ENCODE measurements around the gene AP4M1. TPM values are rescaled to one million over a fixed set of nuclear protein-coding genes. Genes with fewer than 3 reads are reported as not detected.
A peak's percentile ranks its signal among the peaks of the same experiment; 100 is the strongest.

AP4M1 gene
- total and polyA plus RNA-seq, 10 of the 15 experiments (the other 5 are each of a cell fraction or from before 2014, with no cell fraction given) = 0.77 to 16.1 (median 13.0) TPM

DNA sequence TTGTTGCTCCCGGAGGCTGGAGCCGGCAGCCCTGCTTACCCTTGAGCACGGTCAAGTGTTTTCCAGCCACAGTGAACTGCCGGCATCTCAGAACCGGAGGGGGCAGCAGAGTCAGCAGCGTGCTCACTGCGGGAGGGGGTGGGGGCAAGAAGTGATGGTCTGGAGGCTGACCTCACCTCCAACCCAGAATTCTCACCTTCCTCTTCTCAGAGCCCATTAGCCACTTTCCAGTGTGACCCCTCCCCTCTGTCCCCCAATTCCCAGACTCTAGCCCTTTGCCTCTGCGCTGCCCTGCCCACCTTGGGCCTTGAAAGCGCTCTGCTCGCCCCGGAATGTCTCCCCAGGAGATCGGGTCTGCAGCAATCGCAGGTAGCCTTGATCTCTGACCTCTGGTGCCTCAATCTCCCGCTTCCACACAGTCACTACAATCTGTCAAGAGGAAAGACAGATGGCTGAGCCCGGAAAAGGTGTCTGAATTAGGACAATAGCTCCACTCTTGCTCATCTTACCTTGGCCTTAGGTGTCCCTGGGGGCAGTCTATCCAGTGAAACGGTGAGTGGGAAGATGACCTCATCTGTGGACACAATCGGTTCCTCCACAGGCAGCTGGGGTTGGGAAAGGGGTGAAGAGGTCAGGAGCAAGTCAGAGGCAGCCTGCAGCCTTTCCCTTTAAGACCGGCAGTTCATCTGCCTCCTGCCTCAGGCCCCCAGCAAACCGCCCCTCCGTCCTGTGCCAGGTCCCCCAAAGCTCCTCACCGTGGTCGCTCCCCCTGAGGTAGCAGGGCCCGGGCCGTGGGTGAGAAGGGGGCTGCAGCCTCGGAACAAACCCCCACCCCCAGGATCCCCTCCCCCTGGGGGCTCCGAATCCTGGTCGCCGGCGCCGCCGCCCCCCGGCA lies 56.1 kb downstream of the AP4M1 start (continued):
- TF ChIP-seq JUNB (IDR thresholded peaks at IDR 0.05) (no peak), MYB (IDR thresholded peaks at IDR 0.05; ENCODE audit: borderline replicate concordance, low read depth, low read length) (no peak), POLR2AphosphoS2 (IDR thresholded peaks at IDR 0.05; ENCODE audit: low read depth, low read length) (0 out of 2 replicates have a peak, but pooled peaks have one; percentile 27)
- TF ChIP-seq, protein P1, sequence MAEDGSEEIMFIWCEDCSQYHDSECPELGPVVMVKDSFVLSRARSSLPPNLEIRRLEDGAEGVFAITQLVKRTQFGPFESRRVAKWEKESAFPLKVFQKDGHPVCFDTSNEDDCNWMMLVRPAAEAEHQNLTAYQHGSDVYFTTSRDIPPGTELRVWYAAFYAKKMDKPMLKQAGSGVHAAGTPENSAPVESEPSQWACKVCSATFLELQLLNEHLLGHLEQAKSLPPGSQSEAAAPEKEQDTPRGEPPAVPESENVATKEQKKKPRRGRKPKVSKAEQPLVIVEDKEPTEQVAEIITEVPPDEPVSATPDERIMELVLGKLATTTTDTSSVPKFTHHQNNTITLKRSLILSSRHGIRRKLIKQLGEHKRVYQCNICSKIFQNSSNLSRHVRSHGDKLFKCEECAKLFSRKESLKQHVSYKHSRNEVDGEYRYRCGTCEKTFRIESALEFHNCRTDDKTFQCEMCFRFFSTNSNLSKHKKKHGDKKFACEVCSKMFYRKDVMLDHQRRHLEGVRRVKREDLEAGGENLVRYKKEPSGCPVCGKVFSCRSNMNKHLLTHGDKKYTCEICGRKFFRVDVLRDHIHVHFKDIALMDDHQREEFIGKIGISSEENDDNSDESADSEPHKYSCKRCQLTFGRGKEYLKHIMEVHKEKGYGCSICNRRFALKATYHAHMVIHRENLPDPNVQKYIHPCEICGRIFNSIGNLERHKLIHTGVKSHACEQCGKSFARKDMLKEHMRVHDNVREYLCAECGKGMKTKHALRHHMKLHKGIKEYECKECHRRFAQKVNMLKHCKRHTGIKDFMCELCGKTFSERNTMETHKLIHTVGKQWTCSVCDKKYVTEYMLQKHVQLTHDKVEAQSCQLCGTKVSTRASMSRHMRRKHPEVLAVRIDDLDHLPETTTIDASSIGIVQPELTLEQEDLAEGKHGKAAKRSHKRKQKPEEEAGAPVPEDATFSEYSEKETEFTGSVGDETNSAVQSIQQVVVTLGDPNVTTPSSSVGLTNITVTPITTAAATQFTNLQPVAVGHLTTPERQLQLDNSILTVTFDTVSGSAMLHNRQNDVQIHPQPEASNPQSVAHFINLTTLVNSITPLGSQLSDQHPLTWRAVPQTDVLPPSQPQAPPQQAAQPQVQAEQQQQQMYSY (CRISPR knock-in tag; IDR thresholded peaks at IDR 0.05) = no peak

MicroRNAs encoded within 50 kb of the gene (microRNA counts, 767-probe panel; counts per million panel counts)
- microRNA hsa-miR-106b-5p (4,554 counts per million, percentile 96 among the panel's probes with 10 or more counts), microRNA hsa-miR-25-3p (4,729 counts per million, percentile 97 among the panel's probes with 10 or more counts), microRNA hsa-miR-93-5p (4,849 counts per million, percentile 97 among the panel's probes with 10 or more counts)

Small RNA genes within 50 kb of the gene (microRNA-seq; reads per million reads assigned to microRNA genes)
- gene MIR106B (6,714 reads per million, percentile 96 among the genes with 10 or more reads in this experiment), gene MIR25 (1,494 reads per million, percentile 91 among the genes with 10 or more reads in this experiment), gene MIR4658 (not detected), gene MIR93 (21,583 reads per million, percentile 99 among the genes with 10 or more reads in this experiment)

Small RNA genes within 50 kb of the gene (small RNA-seq; reads per million reads assigned to genes)
- gene MIR106B = 976 reads per million, percentile 100 among the genes with 10 or more reads in this experiment
- 5,092 reads per million, percentile 100 among the genes with 10 or more reads in this experiment for gene MIR25
- gene MIR93 = 2,032 reads per million, percentile 100 among the genes with 10 or more reads in this experiment

Other genes starting within 250 kb of the AP4M1 start
Only the 7 nearest of the 19 such genes appear.
- 26.2 and 34.9 TPM in 2 replicates for gene ZNF3, start 19.9 kb upstream of the AP4M1 start, total RNA-seq (2014; rRNA removed)
- gene ZNF3, start 19.9 kb upstream of the AP4M1 start, total RNA-seq (2014; rRNA removed; fragmentation: Illumina TruSeq; extraction: Trizol) = 34.9 and 36.0 TPM in 2 replicates
- 28.5 and 30.7 TPM in 2 replicates for gene ZNF3, start 19.9 kb upstream of the AP4M1 start, total RNA-seq (2021)
- gene ZNF3, start 19.9 kb upstream of the AP4M1 start, polyA plus RNA-seq (2011; rRNA removed) = 31.1 and 32.1 TPM in 2 replicates
- 37.4 and 48.6 TPM in 2 replicates for gene ZNF3, start 19.9 kb upstream of the AP4M1 start, polyA plus RNA-seq (2014; fragmentation: Illumina TruSeq; extraction: Trizol)
- 10 to 100 TPM; 17.2 to 19.0 TPM for gene ZNF3, start 19.9 kb upstream of the AP4M1 start, polyA plus RNA-seq (2014; fragmentation: Nextera tagmentation; extraction: Ambion mirVana)
- 22.6 and 27.3 TPM in 2 replicates for gene ZNF3, start 19.9 kb upstream of the AP4M1 start, polyA plus RNA-seq (2014; rRNA removed)
- gene ZNF3, start 19.9 kb upstream of the AP4M1 start, polyA plus RNA-seq (2016; fragmentation: Nextera tagmentation; extraction: Ambion mirVana) = 10 to 100 TPM; 29.0 to 29.7 TPM
- 40.2 and 43.4 TPM in 2 replicates for gene COPS6, start 12.7 kb upstream of the AP4M1 start, total RNA-seq (2014; rRNA removed)
- 28.5 and 28.6 TPM in 2 replicates for gene COPS6, start 12.7 kb upstream of the AP4M1 start, total RNA-seq (2014; rRNA removed; fragmentation: Illumina TruSeq; extraction: Trizol)
- gene COPS6, start 12.7 kb upstream of the AP4M1 start, total RNA-seq (2021) = 75.2 and 79.6 TPM in 2 replicates
- gene COPS6, start 12.7 kb upstream of the AP4M1 start, polyA plus RNA-seq (2011; rRNA removed) = 58.5 and 81.8 TPM in 2 replicates
- gene COPS6, start 12.7 kb upstream of the AP4M1 start, polyA plus RNA-seq (2014; fragmentation: Illumina TruSeq; extraction: Trizol) = 81.1 and 84.8 TPM in 2 replicates
- 100 to 1,000 TPM in 1 of 2 experiments, 10 to 100 TPM in 1; 64.1 to 108 TPM for gene COPS6, start 12.7 kb upstream of the AP4M1 start, polyA plus RNA-seq (2014; fragmentation: Nextera tagmentation; extraction: Ambion mirVana)
- gene COPS6, start 12.7 kb upstream of the AP4M1 start, polyA plus RNA-seq (2014; rRNA removed) = 97.3 and 99.4 TPM in 2 replicates
- 100 to 1,000 TPM; 152 to 182 TPM for gene COPS6, start 12.7 kb upstream of the AP4M1 start, polyA plus RNA-seq (2016; fragmentation: Nextera tagmentation; extraction: Ambion mirVana)
- gene MCM7, start 246 bp upstream of the AP4M1 start, total RNA-seq (2014; rRNA removed) = 305 and 354 TPM in 2 replicates
- 165 and 183 TPM in 2 replicates for gene MCM7, start 246 bp upstream of the AP4M1 start, total RNA-seq (2014; rRNA removed; fragmentation: Illumina TruSeq; extraction: Trizol)
- gene MCM7, start 246 bp upstream of the AP4M1 start, total RNA-seq (2021) = 292 and 310 TPM in 2 replicates
- 124 and 210 TPM in 2 replicates for gene MCM7, start 246 bp upstream of the AP4M1 start, polyA plus RNA-seq (2011; rRNA removed)
- gene MCM7, start 246 bp upstream of the AP4M1 start, polyA plus RNA-seq (2014; fragmentation: Illumina TruSeq; extraction: Trizol) = 136 and 196 TPM in 2 replicates
- 100 to 1,000 TPM; 227 to 234 TPM for gene MCM7, start 246 bp upstream of the AP4M1 start, polyA plus RNA-seq (2014; fragmentation: Nextera tagmentation; extraction: Ambion mirVana)
- 253 and 264 TPM in 2 replicates for gene MCM7, start 246 bp upstream of the AP4M1 start, polyA plus RNA-seq (2014; rRNA removed)
- 100 to 1,000 TPM; 349 to 383 TPM for gene MCM7, start 246 bp upstream of the AP4M1 start, polyA plus RNA-seq (2016; fragmentation: Nextera tagmentation; extraction: Ambion mirVana)
- 16.8 and 18.1 TPM in 2 replicates for gene TAF6, start 17.7 kb downstream of the AP4M1 start, total RNA-seq (2014; rRNA removed)
- gene TAF6, start 17.7 kb downstream of the AP4M1 start, total RNA-seq (2014; rRNA removed; fragmentation: Illumina TruSeq; extraction: Trizol) = 8.5 and 9.3 TPM in 2 replicates
- 42.1 and 47.1 TPM in 2 replicates for gene TAF6, start 17.7 kb downstream of the AP4M1 start, total RNA-seq (2021)
- 2.5 and 6.0 TPM in 2 replicates for gene TAF6, start 17.7 kb downstream of the AP4M1 start, polyA plus RNA-seq (2011; rRNA removed)
- gene TAF6, start 17.7 kb downstream of the AP4M1 start, polyA plus RNA-seq (2014; fragmentation: Illumina TruSeq; extraction: Trizol) = 17.5 and 24.9 TPM in 2 replicates
- under 1 TPM; 0.27 to 0.29 TPM for gene TAF6, start 17.7 kb downstream of the AP4M1 start, polyA plus RNA-seq (2014; fragmentation: Nextera tagmentation; extraction: Ambion mirVana)
- 15.8 and 24.5 TPM in 2 replicates for gene TAF6, start 17.7 kb downstream of the AP4M1 start, polyA plus RNA-seq (2014; rRNA removed)
- 10 to 100 TPM; 39.6 to 42.6 TPM for gene TAF6, start 17.7 kb downstream of the AP4M1 start, polyA plus RNA-seq (2016; fragmentation: Nextera tagmentation; extraction: Ambion mirVana)
- 5.5 and 7.4 TPM in 2 replicates for gene CNPY4, start 18.0 kb downstream of the AP4M1 start, total RNA-seq (2014; rRNA removed)
- gene CNPY4, start 18.0 kb downstream of the AP4M1 start, total RNA-seq (2014; rRNA removed; fragmentation: Illumina TruSeq; extraction: Trizol) = 8.3 and 10.5 TPM in 2 replicates
- 6.6 and 6.7 TPM in 2 replicates for gene CNPY4, start 18.0 kb downstream of the AP4M1 start, total RNA-seq (2021)
- 6.6 and 9.2 TPM in 2 replicates for gene CNPY4, start 18.0 kb downstream of the AP4M1 start, polyA plus RNA-seq (2011; rRNA removed)
- 9.1 and 10.5 TPM in 2 replicates for gene CNPY4, start 18.0 kb downstream of the AP4M1 start, polyA plus RNA-seq (2014; fragmentation: Illumina TruSeq; extraction: Trizol)
- 1 to 10 TPM; 2.5 to 3.7 TPM for gene CNPY4, start 18.0 kb downstream of the AP4M1 start, polyA plus RNA-seq (2014; fragmentation: Nextera tagmentation; extraction: Ambion mirVana)
- 8.3 and 9.0 TPM in 2 replicates for gene CNPY4, start 18.0 kb downstream of the AP4M1 start, polyA plus RNA-seq (2014; rRNA removed)
- gene CNPY4, start 18.0 kb downstream of the AP4M1 start, polyA plus RNA-seq (2016; fragmentation: Nextera tagmentation; extraction: Ambion mirVana) = 1 to 10 TPM; 6.0 to 7.0 TPM
- gene MBLAC1, start 25.3 kb downstream of the AP4M1 start, total RNA-seq (2014; rRNA removed) = 2.7 and 3.2 TPM in 2 replicates
- 0.64 and 0.94 TPM in 2 replicates for gene MBLAC1, start 25.3 kb downstream of the AP4M1 start, total RNA-seq (2014; rRNA removed; fragmentation: Illumina TruSeq; extraction: Trizol)
- gene MBLAC1, start 25.3 kb downstream of the AP4M1 start, total RNA-seq (2021) = 1.8 and 2.7 TPM in 2 replicates
- gene MBLAC1, start 25.3 kb downstream of the AP4M1 start, polyA plus RNA-seq (2011; rRNA removed) = 0.35 and 0.65 TPM in 2 replicates
- gene MBLAC1, start 25.3 kb downstream of the AP4M1 start, polyA plus RNA-seq (2014; fragmentation: Illumina TruSeq; extraction: Trizol) = 0.24 and 0.38 TPM in 2 replicates
- under 1 TPM in 1 of 2 experiments, not detected in 1; 0.24 TPM for gene MBLAC1, start 25.3 kb downstream of the AP4M1 start, polyA plus RNA-seq (2014; fragmentation: Nextera tagmentation; extraction: Ambion mirVana)
- gene MBLAC1, start 25.3 kb downstream of the AP4M1 start, polyA plus RNA-seq (2014; rRNA removed) = 2.3 and 3.1 TPM in 2 replicates
- 1 to 10 TPM; 2.4 TPM for gene MBLAC1, start 25.3 kb downstream of the AP4M1 start, polyA plus RNA-seq (2016; fragmentation: Nextera tagmentation; extraction: Ambion mirVana)
- 184 and 186 TPM in 2 replicates for gene LAMTOR4, start 47.3 kb downstream of the AP4M1 start, total RNA-seq (2014; rRNA removed)
- gene LAMTOR4, start 47.3 kb downstream of the AP4M1 start, total RNA-seq (2014; rRNA removed; fragmentation: Illumina TruSeq; extraction: Trizol) = 106 and 111 TPM in 2 replicates
- gene LAMTOR4, start 47.3 kb downstream of the AP4M1 start, total RNA-seq (2021) = 165 and 171 TPM in 2 replicates
- 104 and 204 TPM in 2 replicates for gene LAMTOR4, start 47.3 kb downstream of the AP4M1 start, polyA plus RNA-seq (2011; rRNA removed)
- gene LAMTOR4, start 47.3 kb downstream of the AP4M1 start, polyA plus RNA-seq (2014; fragmentation: Illumina TruSeq; extraction: Trizol) = 24.1 and 73.4 TPM in 2 replicates
- gene LAMTOR4, start 47.3 kb downstream of the AP4M1 start, polyA plus RNA-seq (2014; fragmentation: Nextera tagmentation; extraction: Ambion mirVana) = 100 to 1,000 TPM; 188 to 262 TPM
- gene LAMTOR4, start 47.3 kb downstream of the AP4M1 start, polyA plus RNA-seq (2014; rRNA removed) = 211 and 230 TPM in 2 replicates
- 100 to 1,000 TPM; 279 to 297 TPM for gene LAMTOR4, start 47.3 kb downstream of the AP4M1 start, polyA plus RNA-seq (2016; fragmentation: Nextera tagmentation; extraction: Ambion mirVana)